H1 (cell line): Measurements from ENCODE around the gene SOWAHC. TPM values are rescaled to one million over a fixed set of nuclear protein-coding genes. Genes with fewer than 3 reads are reported as not detected.

Source experiments
- CTCF ChIA-PET: fragments of 300-600 bp; sonication (Branson Sonifier 250); formaldehyde crosslinking; loops from one replicate; lab custom pipeline; 2021; ENCODE audit not compliant: partially characterized antibody; lab: Charles Lee
- POLR2A ChIA-PET: fragments of 300-600 bp; sonication (Branson Sonifier 250); formaldehyde crosslinking; loops from one replicate; lab custom pipeline; 2021; ENCODE audit warnings: inconsistent platforms; ENCODE audit not compliant: partially characterized antibody; lab: Charles Lee
- DNase-seq, 2 experiments: peaks; one replicate each; pipeline versions ENCODE4 v3.0.0 to v3.0.0-alpha.2; 2010 to 2022; ENCODE audit warnings: low spot score in 2 of 2, low read depth in 1 of 2, mixed read lengths in 1 of 2
- FAIRE-seq: peaks from 2 replicates; lab custom pipeline; 2011; peaks lifted over from hg19 to GRCh38; lab: Jason Lieb, UNC
- H2AFZ ChIP-seq: 2 replicates; pipeline ENCODE4 v1.8.1; 2012; ENCODE audit warnings: low read length, inconsistent platforms
- H2AK5ac ChIP-seq: 2 replicates; pipeline ENCODE4 v1.6.1; 2013; ENCODE audit warnings: low read depth, low read length
- H2BK120ac ChIP-seq: replicated peaks from 2 replicates; pipeline ENCODE3; 2013; ENCODE audit warnings: low read depth, low read length, inconsistent platforms
- H2BK12ac ChIP-seq: 2 replicates; pipeline ENCODE4 v1.6.1; 2013; ENCODE audit warnings: low read depth, low read length
- H2BK15ac ChIP-seq: 2 replicates; pipeline ENCODE4 v1.6.1; 2013; ENCODE audit warnings: low read length
- H2BK20ac ChIP-seq: 2 replicates; pipeline ENCODE4 v1.6.1; 2013; ENCODE audit warnings: low read length
- H2BK5ac ChIP-seq: 2 replicates; pipeline ENCODE4 v1.6.1; 2013; ENCODE audit warnings: low read depth, low read length
- H3K14ac ChIP-seq: 2 replicates; pipeline ENCODE4 v1.6.1; 2013; ENCODE audit warnings: inconsistent platforms; ENCODE audit not compliant: insufficient read length
- H3K18ac ChIP-seq: 2 replicates; pipeline ENCODE4 v1.6.1; 2013; ENCODE audit warnings: low read length; ENCODE audit errors: extremely low read depth
- H3K23ac ChIP-seq: 2 replicates; pipeline ENCODE4 v1.6.1; 2013; ENCODE audit warnings: inconsistent platforms; ENCODE audit not compliant: insufficient read length
- H3K23me2 ChIP-seq: 2 replicates; pipeline ENCODE4 v1.6.1; 2013; ENCODE audit warnings: low read depth, low read length
- H3K27ac ChIP-seq: 2 replicates; pipeline ENCODE4 v1.6.1; 2011; ENCODE audit warnings: low read depth, low read length, inconsistent platforms
- H3K27me3 ChIP-seq, 4 experiments: replicated peaks in 1 of 4; 1 replicate in 1 of 4; 2 replicates in 3 of 4; pipeline versions ENCODE4 v1.6.1 to v1.8.1; 2011 to 2013; ENCODE audit warnings: low read length in 3 of 4, mild to moderate bottlenecking in 3 of 4, inconsistent platforms in 2 of 4, mixed read lengths in 2 of 4, moderate library complexity in 1 of 4; ENCODE audit not compliant: control insufficient read depth in 3 of 4, insufficient read depth in 3 of 4; ENCODE audit errors: extremely low read depth in 1 of 4
- H3K36me3 ChIP-seq, 4 experiments: 2 replicates each; pipeline versions ENCODE4 v1.6.1 to v1.8.1; 2011 to 2013; ENCODE audit warnings: mild to moderate bottlenecking in 4 of 4, low read length in 3 of 4, moderate library complexity in 2 of 4, control low read depth in 1 of 4, inconsistent platforms in 1 of 4; ENCODE audit not compliant: insufficient read depth in 4 of 4, control insufficient read depth in 2 of 4
- H3K4ac ChIP-seq: replicated peaks from 2 replicates; pipeline ENCODE3; 2013; ENCODE audit warnings: low read length, low read depth, mixed read lengths, inconsistent platforms; ENCODE audit not compliant: insufficient read length
- H3K4me1 ChIP-seq, 4 experiments: replicated peaks in 1 of 4; 1 replicate in 1 of 4; 2 replicates in 3 of 4; pipeline versions ENCODE4 v1.6.1 to v1.8.1; 2011 to 2013; ENCODE audit warnings: low read length in 3 of 4, inconsistent platforms in 2 of 4, mixed read lengths in 1 of 4; ENCODE audit not compliant: insufficient read depth in 4 of 4, control insufficient read depth in 3 of 4
- H3K4me2 ChIP-seq, 2 experiments: 2 replicates each; pipeline versions ENCODE4 v1.6.1 to v1.8.1; 2011 to 2013; ENCODE audit warnings: low read depth in 2 of 2, low read length in 2 of 2, control low read depth in 1 of 2, inconsistent platforms in 1 of 2, mild to moderate bottlenecking in 1 of 2; ENCODE audit not compliant: insufficient read depth in 1 of 2
- H3K4me3 ChIP-seq, 4 experiments: fragments of 200-600, 300-600 bp in 1 of 4; sonication (generic), shearing (Covaris generic), sonication (Bioruptor Twin) in 1 of 4; 2 replicates each; pipeline versions ENCODE4 v1.5.1 to v1.8.1; 2011 to 2016; ENCODE audit warnings: low read length in 4 of 4, low read depth in 3 of 4, control low read depth in 2 of 4, inconsistent platforms in 2 of 4, mild to moderate bottlenecking in 2 of 4, mixed read lengths in 1 of 4, moderate library complexity in 1 of 4; ENCODE audit not compliant: insufficient read depth in 2 of 4; ENCODE audit errors: extremely low read depth in 1 of 4
- H3K56ac ChIP-seq: replicated peaks from 2 replicates; pipeline ENCODE3; 2013; ENCODE audit warnings: low read depth, mild to moderate bottlenecking, mixed read lengths, low read length, inconsistent platforms; ENCODE audit not compliant: insufficient read length
- H3K79me1 ChIP-seq: 2 replicates; pipeline ENCODE4 v1.6.1; 2013; ENCODE audit warnings: low read depth, low read length, control low read depth
- H3K79me2 ChIP-seq, 2 experiments: 2 replicates each; pipeline versions ENCODE4 v1.6.1 to v1.8.1; 2012 to 2013; ENCODE audit warnings: low read length in 2 of 2, mild to moderate bottlenecking in 2 of 2, inconsistent platforms in 1 of 2; ENCODE audit not compliant: insufficient read depth in 2 of 2, control insufficient read depth in 1 of 2
- H3K9ac ChIP-seq, 4 experiments: replicated peaks in 1 of 4; 1 replicate in 1 of 4; 2 replicates in 3 of 4; pipeline versions ENCODE4 v1.6.1 to v1.8.1; 2011 to 2013; ENCODE audit warnings: low read depth in 3 of 4, low read length in 3 of 4, control low read depth in 2 of 4, mild to moderate bottlenecking in 2 of 4, moderate library complexity in 2 of 4, inconsistent platforms in 1 of 4; ENCODE audit errors: extremely low read depth in 1 of 4
- H3K9me3 ChIP-seq, 2 experiments: 2 replicates each; pipeline versions ENCODE4 v1.6.1 to v1.8.1; 2012 to 2013; ENCODE audit warnings: mild to moderate bottlenecking in 2 of 2, moderate library complexity in 2 of 2, control low read depth in 1 of 2, inconsistent platforms in 1 of 2, low read depth in 1 of 2, low read length in 1 of 2, mixed read lengths in 1 of 2; ENCODE audit not compliant: insufficient read depth in 2 of 2
- H4K20me1 ChIP-seq, 2 experiments: replicated peaks in 1 of 2; 2 replicates each; pipeline versions ENCODE3 to v1.8.1; 2011 to 2013; ENCODE audit warnings: inconsistent platforms in 2 of 2, low read length in 2 of 2, mild to moderate bottlenecking in 1 of 2; ENCODE audit not compliant: insufficient read depth in 2 of 2, control insufficient read depth in 1 of 2
- H4K5ac ChIP-seq: 2 replicates; pipeline ENCODE4 v1.6.1; 2013; ENCODE audit warnings: low read length, low read depth, mixed read lengths, inconsistent platforms; ENCODE audit not compliant: insufficient read length
- H4K8ac ChIP-seq: 2 replicates; pipeline ENCODE4 v1.8.0; 2013; ENCODE audit warnings: mild to moderate bottlenecking, moderate library complexity, low read length, inconsistent platforms; ENCODE audit not compliant: insufficient read depth; ENCODE audit errors: extremely low read depth
- H4K91ac ChIP-seq: replicated peaks from 2 replicates; pipeline ENCODE3; 2013; ENCODE audit warnings: low read length, mixed read lengths, inconsistent platforms; ENCODE audit not compliant: insufficient read length
- BCL11A ChIP-seq, 2 experiments: IDR thresholded peaks; one replicate each; pipeline ENCODE4 v1.6.1; 2011; ENCODE audit warnings: low read depth in 2 of 2, low read length in 2 of 2, mild to moderate bottlenecking in 2 of 2
- BRCA1 ChIP-seq: IDR thresholded peaks from 2 replicates; pipeline ENCODE4 v1.6.1; 2012; ENCODE audit warnings: low read depth, low read length, improper control_type of control experiment
- KDM1A ChIP-seq: fragments of 200-600, 300-600 bp; sonication (generic); IDR thresholded peaks from 2 replicates; pipeline ENCODE4 v1.7.1; 2016; ENCODE audit warnings: mild to moderate bottlenecking, low read length, borderline replicate concordance
- MAFK ChIP-seq: IDR thresholded peaks from 2 replicates; pipeline ENCODE4 v1.6.1; 2012; ENCODE audit warnings: low read depth, mild to moderate bottlenecking, improper control_type of control experiment, low read length
- RNF2 ChIP-seq: fragments of 200-900, 300-1000 bp; sonication (generic); IDR thresholded peaks from 2 replicates; pipeline ENCODE4 v1.7.1; 2016; ENCODE audit warnings: borderline replicate concordance, low read depth, mild to moderate bottlenecking, antibody characterized with exemption, low read length; ENCODE audit not compliant: poor library complexity, severe bottlenecking; ENCODE audit errors: missing control alignments
- SIRT6 ChIP-seq: IDR thresholded peaks from one replicate; pipeline ENCODE4 v1.7.1; 2012; ENCODE audit warnings: low read length, inconsistent platforms
- SIX5 ChIP-seq: IDR thresholded peaks from 2 replicates; pipeline ENCODE4 v1.6.1; 2011; ENCODE audit warnings: mild to moderate bottlenecking, low read depth, low read length
- SRF ChIP-seq: IDR thresholded peaks from 2 replicates; pipeline ENCODE4 v1.6.1; 2011; ENCODE audit warnings: mild to moderate bottlenecking, low read depth, low read length, moderate library complexity
- TBP ChIP-seq: IDR thresholded peaks from 2 replicates; pipeline ENCODE4 v1.6.1; 2011; ENCODE audit warnings: low read depth, low read length, improper control_type of control experiment
- YY1 ChIP-seq: IDR thresholded peaks from 2 replicates; pipeline ENCODE4 v1.6.1; 2011; ENCODE audit warnings: low read depth, mild to moderate bottlenecking, low read length
- WGBS, 2 experiments: shearing (Covaris generic) in 1 of 2; methylation state at CpG; one replicate each; pipeline versions ENCODE4 v1.1.6 to v1.1.7; 2013 to 2015; ENCODE audit warnings: low lambda C conversion rate in 2 of 2, mixed read lengths in 2 of 2, inconsistent platforms in 1 of 2, low coverage in 1 of 2, missing lambda C conversion rate in 1 of 2; ENCODE audit not compliant: insufficient replicate concordance in 2 of 2, insufficient coverage in 1 of 2, insufficient read length in 1 of 2; ENCODE audit errors: extremely low coverage in 1 of 2, missing lambda C conversion rate in 1 of 2; 5-methylcytosine and 5-hydroxymethylcytosine counted together
- polyA plus RNA-seq, 7 experiments: library from polyadenylated mRNA; depleted of rRNA in 3 of 7; stranded (reverse) in 5 of 7; unstranded in 2 of 7; fragments of >200 nt in 5 of 7; fragments of 200-250 nt in 2 of 7; gene quantifications; 1 replicate in 5 of 7; 2 replicates in 1 of 7; 4 replicates in 1 of 7; pipeline versions ENCODE4 v1.2.1 to v1.2.3, GENCODE V29; 2011 to 2013; ENCODE audit warnings: missing spikeins in 2 of 7, mixed read lengths in 2 of 7
- total RNA-seq: library from RNA; stranded (reverse); fragmentation: NEBNext Ultra II Directional; extraction: Animal tissue kit (Norgen Biotek cat#: 25700); gene quantifications from 2 replicates; pipeline ENCODE4 v1.2.1, GENCODE V29; 2021
- TF ChIP-seq, protein P1 (sequence below): IDR thresholded peaks from 2 replicates; pipeline ENCODE4 v1.6.1; 2012; ENCODE audit warnings: inconsistent platforms
- TF ChIP-seq, protein P2 (sequence below): IDR thresholded peaks from 2 replicates; pipeline ENCODE4 v1.6.1; 2012; ENCODE audit warnings: inconsistent platforms

The SOWAHC gene
- total and polyA plus RNA-seq, 2 of the 8 experiments (the other 6 are each of a cell fraction or from before 2014, with no cell fraction given) = 3.1 to 17.8 TPM

DNA sequence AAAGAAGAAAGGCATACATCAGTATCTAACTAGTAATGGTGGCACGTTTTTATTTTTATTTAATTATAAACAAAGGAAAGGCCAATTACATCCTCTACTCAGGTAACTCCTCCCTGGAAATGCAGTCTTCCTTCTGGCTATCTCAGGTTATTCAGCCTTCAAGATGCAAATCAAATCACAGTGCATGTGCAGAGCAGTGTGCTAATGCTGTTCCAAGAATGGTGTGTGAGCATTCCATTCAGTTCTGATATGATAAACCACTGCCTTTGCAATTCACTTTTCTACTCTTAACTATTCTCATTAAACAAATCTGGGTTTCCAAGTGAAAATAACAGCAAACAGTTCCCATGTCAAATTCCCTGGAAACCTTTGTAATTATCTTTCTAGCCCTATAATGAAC, 38.8 kb upstream of the SOWAHC start:
- Histone ChIP-seq H3K18ac (no peak overlapping the region), H2BK12ac (no peak overlapping the region), H4K5ac (no peak overlapping the region), H3K9ac (no peak overlapping the region), H3K79me2 (no peaks in the 10 kb centered on the region), H3K56ac (no peak overlapping the region), H3K27ac (no peak overlapping the region), H3K23ac (no peak overlapping the region), H3K9me3 (no peaks in the 10 kb centered on the region), H2BK120ac (no peak overlapping the region), H2BK15ac (no peak overlapping the region), H2BK20ac (no peak overlapping the region), H3K14ac (no peak overlapping the region), H3K4me1 (no peaks in the 10 kb centered on the region), H2AFZ (no peak overlapping the region), H3K4me2 (no peak overlapping the region), H4K20me1 (peaks cover 0 to 3% of the 10 kb centered on the region in 2 experiments), H3K79me1 (no peaks in the 10 kb centered on the region), H2AK5ac (no peak overlapping the region), H3K23me2 (no peaks in the 10 kb centered on the region), H2BK5ac (no peak overlapping the region), H3K4ac (no peak overlapping the region), H3K4me3 (no peak overlapping the region), H4K91ac (no peak overlapping the region), H3K27me3 (no peaks in the 10 kb centered on the region), H3K36me3 (peaks cover 0 to 10% (median 0%) of the 10 kb centered on the region in 4 experiments; a peak in 5 of 8 replicates), H4K8ac (no peak overlapping the region)
- 78% methylated on average over 1 of the region's 1 CpG; no CpG with 5 or more reads in 1 of the 2 experiments for WGBS, 2 experiments
- no peak for TF ChIP-seq RNF2
- no peak for TF ChIP-seq YY1
- TF ChIP-seq BCL11A (IDR thresholded peaks at IDR 0.05; ENCODE audit: low read depth in 2 of 2, low read length in 2 of 2) = no peak
- TF ChIP-seq BRCA1 = no peak
- no peak for TF ChIP-seq SIX5
- TF ChIP-seq MAFK = no peak
- TF ChIP-seq, protein P1, sequence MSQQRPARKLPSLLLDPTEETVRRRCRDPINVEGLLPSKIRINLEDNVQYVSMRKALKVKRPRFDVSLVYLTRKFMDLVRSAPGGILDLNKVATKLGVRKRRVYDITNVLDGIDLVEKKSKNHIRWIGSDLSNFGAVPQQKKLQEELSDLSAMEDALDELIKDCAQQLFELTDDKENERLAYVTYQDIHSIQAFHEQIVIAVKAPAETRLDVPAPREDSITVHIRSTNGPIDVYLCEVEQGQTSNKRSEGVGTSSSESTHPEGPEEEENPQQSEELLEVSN = no peak
- no peak for TF ChIP-seq SRF
- TF ChIP-seq TBP = no peak
- no peak for TF ChIP-seq KDM1A
- TF ChIP-seq SIRT6 = no peak
- TF ChIP-seq, protein P2, sequence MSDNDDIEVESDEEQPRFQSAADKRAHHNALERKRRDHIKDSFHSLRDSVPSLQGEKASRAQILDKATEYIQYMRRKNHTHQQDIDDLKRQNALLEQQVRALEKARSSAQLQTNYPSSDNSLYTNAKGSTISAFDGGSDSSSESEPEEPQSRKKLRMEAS = no peak
- DNase-seq = no peak
- no peak for FAIRE-seq
- ChIA-PET POLR2A (no interaction called here), CTCF (interaction anchor here (1.4 to 1.7 kb wide), 2 partner anchors 88 to 140 kb away, joined by 3 read pairs; no protein-coding TSS in a partner anchor)
